GOT3 (cell line): ENCODE data around the gene TEX51.

Experiments
- DNase-seq: peaks from one replicate; lab custom pipeline; 2025; ENCODE audit warnings: mixed read lengths; lab: John Stamatoyannopoulos, UW

TEX51 gene

GRCh38 chr2:126893606-126894005 lies 5.1 kb upstream of the TEX51 start:
- no peak for DNase-seq

DNA sequence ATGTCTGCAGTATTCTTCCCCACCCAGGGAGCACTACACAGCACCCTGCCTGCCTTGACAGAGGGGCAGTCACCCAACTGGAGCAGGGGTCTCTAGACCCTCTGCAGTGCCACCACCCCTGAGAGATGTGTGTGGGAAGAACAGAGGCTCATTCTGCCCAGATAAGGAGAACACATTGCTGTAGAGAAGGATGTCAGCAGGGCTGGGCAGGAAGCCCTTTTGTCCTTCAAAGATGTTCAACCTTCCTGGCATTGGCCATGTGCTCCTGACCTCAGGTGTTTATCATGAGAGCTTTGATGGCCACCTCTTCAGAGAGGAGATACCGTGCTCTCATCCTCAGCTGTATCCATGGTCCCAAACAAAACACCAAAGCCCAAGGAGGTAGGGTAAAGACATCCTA lies 4.6 kb upstream of the TEX51 start:
- no peak for DNase-seq

- DNase-seq: no peak
Measured at GRCh38 chr2:126894585-126895182, 4.0 kb upstream of the TEX51 start.

- no peak for DNase-seq
Measured at GRCh38 chr2:126895336-126895735, 3.4 kb upstream of the TEX51 start.

GRCh38 chr2:126896471-126896870 lies 2.2 kb upstream of the TEX51 start:
- DNase-seq: no peak

DNA sequence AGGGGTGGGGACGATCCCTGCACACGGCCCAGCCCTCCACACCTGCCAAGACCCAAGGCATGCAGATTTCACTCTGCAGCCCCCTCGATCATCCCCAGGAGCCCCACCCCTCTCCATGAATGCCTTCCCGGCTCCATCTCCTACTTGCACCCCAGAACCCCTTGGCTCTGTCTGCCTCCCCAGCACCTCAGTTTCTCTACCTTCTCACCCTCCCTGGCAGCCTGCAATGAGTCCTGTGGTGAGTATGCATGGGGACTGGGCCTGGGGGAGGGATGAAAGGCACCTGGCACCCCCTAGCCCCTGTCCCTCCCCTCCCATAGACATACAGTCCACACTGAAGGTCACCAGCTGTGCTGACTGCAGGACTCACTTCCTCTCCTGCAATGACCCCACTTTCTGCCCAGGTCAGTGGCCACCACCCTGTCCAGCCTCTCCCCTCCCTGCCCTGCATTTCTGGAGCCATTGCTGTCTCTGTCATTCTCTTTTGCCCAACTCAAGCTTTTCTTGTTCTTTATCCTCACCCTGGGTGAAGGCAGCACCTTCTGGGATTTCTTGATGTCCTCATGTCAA lies 1.0 kb downstream of the TEX51 start:
- no peak for DNase-seq

DNA sequence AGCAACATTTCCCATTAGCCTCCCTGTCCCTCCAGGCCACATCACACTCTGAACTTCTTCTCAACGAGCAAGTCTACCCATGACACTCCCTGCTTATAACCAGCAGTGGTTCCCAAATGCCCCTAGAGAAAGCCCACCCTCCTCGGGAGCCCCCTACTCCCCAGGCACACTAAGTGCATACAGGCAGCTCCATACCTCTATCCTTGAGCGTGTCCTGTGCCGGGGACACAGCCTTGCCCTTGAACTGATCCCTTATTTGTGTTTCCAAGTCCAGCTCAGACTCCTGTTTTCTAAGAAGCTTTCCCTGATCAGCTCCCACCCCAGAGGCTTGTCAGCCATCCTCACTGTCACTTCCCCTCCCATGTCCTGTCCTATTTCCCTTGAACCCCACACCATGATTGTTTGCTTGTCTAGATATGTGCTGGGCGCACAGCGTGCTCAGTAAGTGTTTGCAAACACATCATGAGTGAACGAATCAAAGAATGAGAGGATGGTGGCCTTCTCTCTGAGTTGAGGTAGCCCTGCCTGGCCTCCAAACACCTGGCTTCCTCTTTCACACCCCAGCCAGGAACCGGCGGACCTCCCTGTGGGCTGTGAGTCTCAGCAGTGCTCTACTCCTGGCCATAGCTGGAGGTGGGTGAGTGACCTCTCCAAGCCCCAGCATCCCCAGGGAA lies 2.1 kb downstream of the TEX51 start:
- no peak for DNase-seq

- DNase-seq: no peak
Measured at GRCh38 chr2:126901459-126901858, 2.8 kb downstream of the TEX51 start.

DNA sequence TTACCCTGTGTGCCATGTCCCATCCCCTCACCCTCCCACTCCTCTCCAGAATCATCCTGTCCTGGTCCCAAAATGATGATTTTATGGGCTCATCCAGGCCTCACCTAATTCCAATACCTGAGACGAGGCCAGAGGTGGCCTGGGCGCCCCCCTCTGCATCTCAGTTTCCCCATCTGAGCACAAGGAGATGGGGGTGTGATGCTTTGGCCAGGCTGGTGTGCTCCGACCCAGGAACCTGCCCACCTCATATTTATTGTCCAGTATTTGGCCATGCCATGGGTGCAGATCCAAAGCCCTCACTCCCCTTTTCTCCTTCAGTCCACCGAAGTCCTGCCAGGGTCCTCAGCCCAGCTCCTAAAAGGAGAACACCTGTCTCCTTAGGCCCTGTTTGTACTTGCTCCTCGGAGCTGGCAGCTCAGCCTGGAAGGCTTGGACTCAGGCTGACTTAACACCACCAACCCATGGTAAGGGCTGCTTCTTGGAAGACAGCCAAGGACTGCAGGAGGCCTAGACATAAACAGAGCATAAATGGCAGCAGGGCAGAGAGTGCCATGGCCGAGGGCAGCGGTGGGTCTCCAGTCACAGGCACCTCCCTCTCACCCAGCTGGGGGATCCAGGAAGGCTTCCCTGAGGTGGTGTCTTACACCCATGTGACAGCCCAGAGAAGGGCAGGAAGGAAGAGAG lies 3.6 kb downstream of the TEX51 start:
- no peak for DNase-seq

- DNase-seq: no peak
Measured at GRCh38 chr2:126902859-126903258, 4.2 kb downstream of the TEX51 start.

DNA sequence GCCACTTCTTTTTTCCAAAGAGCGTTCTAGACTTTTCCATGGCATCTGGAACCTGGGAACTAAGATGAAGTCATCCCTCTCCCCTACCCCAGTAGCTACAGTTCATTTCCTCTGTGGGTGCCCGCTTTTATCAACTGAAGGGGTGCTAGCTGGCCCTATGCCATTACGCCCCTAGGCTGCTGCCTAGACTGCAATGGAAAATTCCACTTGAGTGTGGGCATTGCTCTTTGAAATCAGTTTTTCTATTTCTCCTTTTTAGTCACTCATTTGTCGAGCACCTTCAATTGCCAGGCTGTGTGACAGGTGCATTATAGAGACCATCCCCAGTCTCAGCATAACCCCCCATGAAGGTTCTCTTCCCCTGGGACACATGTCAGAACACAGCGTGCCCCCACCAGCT lies 7.3 kb downstream of the TEX51 start:
- DNase-seq: no peak

GRCh38 chr2:126906781-126907180 lies 8.1 kb downstream of the TEX51 start:
- no peak for DNase-seq

DNA sequence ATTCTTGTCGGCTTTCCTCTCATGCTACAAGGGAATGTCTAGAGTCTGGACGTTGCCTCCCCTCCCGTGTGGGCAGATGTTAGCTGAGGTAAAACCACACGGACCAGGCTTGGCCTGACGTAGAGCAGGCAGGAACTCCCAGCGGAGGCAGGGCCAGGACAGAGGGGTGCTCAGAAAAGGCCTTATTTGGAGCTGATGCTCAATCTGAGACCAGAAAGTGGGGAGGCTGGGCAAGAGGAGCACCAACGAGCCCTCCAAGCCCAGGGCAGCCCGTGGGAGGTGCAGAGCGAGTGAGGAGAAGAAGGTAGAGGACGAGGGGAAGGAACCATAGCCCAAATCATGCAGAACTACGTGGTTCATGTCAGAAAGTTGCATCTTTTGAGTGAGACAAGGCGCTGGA lies 9.0 kb downstream of the TEX51 start:
- DNase-seq: no peak

DNA sequence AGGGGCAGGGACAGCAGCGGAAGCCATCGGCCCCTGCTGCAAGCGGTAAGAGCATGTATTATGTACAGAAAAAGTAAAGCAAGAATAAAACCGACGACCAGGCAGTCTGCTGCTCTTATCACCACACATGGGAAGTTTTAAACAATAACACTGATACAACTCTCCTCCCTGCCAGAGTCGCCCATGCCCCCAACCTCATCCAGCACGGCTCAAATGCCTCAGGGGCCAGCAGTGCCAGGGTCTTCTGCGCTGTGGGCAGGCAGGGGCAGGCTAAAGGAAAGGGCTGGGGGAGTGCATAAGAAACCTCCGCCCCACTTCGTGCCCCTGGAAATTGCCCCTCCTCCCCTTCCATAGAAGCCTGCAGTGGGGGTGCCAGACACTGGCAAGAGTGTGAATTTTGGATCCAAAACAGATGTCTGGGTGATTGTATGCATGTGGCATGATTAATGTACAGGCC lies 10.1 kb downstream of the TEX51 start:
- DNase-seq: no peak

- no peak for DNase-seq
Measured at GRCh38 chr2:126909366-126909765, 10.7 kb downstream of the TEX51 start.

GRCh38 chr2:126909781-126910180 lies 11.1 kb downstream of the TEX51 start:
- no peak for DNase-seq

- no peak for DNase-seq
Measured at GRCh38 chr2:126910637-126911036, 11.9 kb downstream of the TEX51 start.

DNA sequence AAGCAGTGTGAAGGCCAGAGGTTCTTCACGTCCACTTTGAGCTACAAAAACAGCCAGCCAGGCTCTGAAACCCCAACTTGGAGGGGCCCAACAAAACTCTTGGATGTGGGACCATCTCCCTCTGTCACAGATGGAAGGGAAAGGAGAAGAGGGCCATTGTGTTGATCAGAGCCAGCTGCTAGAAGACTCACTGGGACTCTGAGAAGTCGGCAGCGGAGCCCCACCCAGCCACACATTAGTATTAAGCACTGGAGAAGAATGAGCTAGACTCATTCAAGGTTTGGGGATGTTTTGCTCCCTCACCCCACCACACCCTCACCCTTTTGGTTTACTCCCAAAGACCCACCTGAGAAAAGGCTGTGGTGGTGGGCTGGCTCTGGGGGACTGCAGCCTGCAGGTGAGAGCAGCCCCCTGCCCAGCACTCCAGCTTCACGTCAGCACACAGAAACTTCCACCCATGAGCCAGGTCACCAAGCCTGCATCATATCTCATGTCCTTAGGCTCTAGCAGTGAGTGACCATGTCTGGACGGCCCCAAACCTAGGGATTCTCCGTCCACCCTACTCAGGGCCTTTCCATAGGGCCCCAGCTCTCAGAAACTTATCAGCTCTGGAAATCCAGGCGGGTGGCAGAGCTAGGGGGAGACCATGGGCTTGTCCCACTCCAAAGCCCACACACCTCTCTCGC lies 12.6 kb downstream of the TEX51 start:
- DNase-seq: no peak

- no peak for DNase-seq
Measured at GRCh38 chr2:126912201-126912600, 13.5 kb downstream of the TEX51 start.

- DNase-seq: no peak
Measured at GRCh38 chr2:126913329-126913728, 14.6 kb downstream of the TEX51 start.

- no peak for DNase-seq
Measured at GRCh38 chr2:126913881-126914615, 15.4 kb downstream of the TEX51 start.
